IMR-90 (cell line): ENCODE data around the gene HDAC2. TPM values are rescaled to one million over a fixed set of nuclear protein-coding genes. Genes with fewer than 3 reads are reported as not detected.
A peak's percentile ranks its signal among the peaks of the same experiment; 100 is the strongest.

ENCODE experiments used
- ATAC-seq: fragments of 200-7000 bp; cut with Tn5 transposase; 2 replicates; pipeline ENCODE4 v1.9.1; 2020; ENCODE audit warnings: low read depth, mild to moderate bottlenecking, moderate library complexity
- BruUV-seq: library from RNA; stranded (reverse); fragments of 400-500 nt; replicated peaks from 2 replicates; lab custom pipeline; 2021; lab: Mats Ljungman, UMichigan
- CTCF ChIA-PET: fragments of 300-600 bp; formaldehyde crosslinking; extraction: SDS; loops from one replicate; lab custom pipeline; 2021; ENCODE audit warnings: antibody characterized with exemption; lab: Yijun Ruan, JAX
- POLR2A ChIA-PET: fragments of 300-600 bp; sonication (Branson Sonifier 250); formaldehyde crosslinking; loops from one replicate; lab custom pipeline; 2022; ENCODE audit warnings: antibody characterized with exemption; ENCODE audit not compliant: unreplicated experiment; lab: Charles Lee
- DNase-seq: peaks from one replicate; pipeline ENCODE4 v3.0.0; 2013
- H2AFZ ChIP-seq: replicated peaks from 2 replicates; pipeline ENCODE3; 2013; ENCODE audit warnings: low read length, mild to moderate bottlenecking; ENCODE audit not compliant: poor library complexity
- H2AK5ac ChIP-seq: 2 replicates; pipeline ENCODE4 v1.6.1; 2013; ENCODE audit warnings: low read depth, low read length, inconsistent platforms
- H2AK9ac ChIP-seq: replicated peaks from 2 replicates; pipeline ENCODE3; 2013; ENCODE audit warnings: mild to moderate bottlenecking, low read depth, low read length, moderate library complexity; ENCODE audit not compliant: poor library complexity
- H2BK120ac ChIP-seq: 2 replicates; pipeline ENCODE4 v1.6.1; 2013; ENCODE audit warnings: low read depth, low read length, inconsistent platforms
- H2BK15ac ChIP-seq: 3 replicates; pipeline ENCODE4 v1.6.1; 2013; ENCODE audit warnings: low read depth, low read length, inconsistent platforms
- H2BK20ac ChIP-seq: 2 replicates; pipeline ENCODE4 v1.6.1; 2013; ENCODE audit warnings: low read depth, mild to moderate bottlenecking, inconsistent platforms, low read length, moderate library complexity
- H2BK5ac ChIP-seq: 2 replicates; pipeline ENCODE4 v1.6.1; 2013; ENCODE audit warnings: mild to moderate bottlenecking, low read depth, low read length, inconsistent platforms; ENCODE audit not compliant: poor library complexity, severe bottlenecking
- H3K14ac ChIP-seq: replicated peaks from 2 replicates; pipeline ENCODE4 v1.6.1; 2013; ENCODE audit warnings: low read depth, low read length, inconsistent platforms
- H3K18ac ChIP-seq: 2 replicates; pipeline ENCODE4 v1.6.1; 2013; ENCODE audit warnings: low read depth, low read length, control low read depth
- H3K23ac ChIP-seq: 2 replicates; pipeline ENCODE4 v1.6.1; 2013; ENCODE audit warnings: low read depth, low read length, inconsistent platforms
- H3K27ac ChIP-seq: 2 replicates; pipeline ENCODE4 v1.5.1; 2013; ENCODE audit warnings: mild to moderate bottlenecking, control low read depth, low read length; ENCODE audit not compliant: insufficient read depth
- H3K27me3 ChIP-seq: 2 replicates; pipeline ENCODE4 v1.6.1; 2013; ENCODE audit warnings: low read length; ENCODE audit not compliant: control insufficient read depth, insufficient read depth
- H3K36me3 ChIP-seq: 2 replicates; pipeline ENCODE4 v1.6.1; 2013; ENCODE audit warnings: low read length, mixed read lengths; ENCODE audit not compliant: control insufficient read depth, insufficient read depth
- H3K4ac ChIP-seq: 2 replicates; pipeline ENCODE4 v1.6.1; 2013; ENCODE audit warnings: low read depth, low read length, inconsistent platforms
- H3K4me1 ChIP-seq: 2 replicates; pipeline ENCODE4 v1.6.1; 2013; ENCODE audit warnings: low read length, mixed read lengths; ENCODE audit not compliant: control insufficient read depth, insufficient read depth
- H3K4me2 ChIP-seq: 2 replicates; pipeline ENCODE4 v1.6.1; 2013; ENCODE audit warnings: low read depth, mild to moderate bottlenecking, control low read depth, low read length, moderate library complexity
- H3K4me3 ChIP-seq: 2 replicates; pipeline ENCODE4 v1.5.1; 2013; ENCODE audit warnings: low read depth, mild to moderate bottlenecking, control low read depth, low read length, moderate library complexity; ENCODE audit not compliant: insufficient read depth
- H3K56ac ChIP-seq: 2 replicates; pipeline ENCODE4 v1.6.1; 2013; ENCODE audit warnings: low read length, inconsistent platforms; ENCODE audit not compliant: insufficient read depth; ENCODE audit errors: extremely low read depth
- H3K79me1 ChIP-seq, 2 experiments: 2 replicates each; pipeline ENCODE4 v1.6.1; 2013; ENCODE audit warnings: low read length in 2 of 2, inconsistent platforms in 1 of 2, low read depth in 1 of 2
- H3K9ac ChIP-seq: 2 replicates; pipeline ENCODE4 v1.6.1; 2013; ENCODE audit warnings: low read depth, low read length, control low read depth
- H3K9me1 ChIP-seq: 2 replicates; pipeline ENCODE4 v1.6.1; 2013; ENCODE audit warnings: low read length, inconsistent platforms; ENCODE audit not compliant: insufficient read depth
- H3K9me3 ChIP-seq: 2 replicates; pipeline ENCODE4 v1.6.1; 2013; ENCODE audit warnings: low read length; ENCODE audit not compliant: control insufficient read depth, insufficient read depth
- H4K20me1 ChIP-seq: 2 replicates; pipeline ENCODE4 v1.6.1; 2013; ENCODE audit warnings: low read length, inconsistent platforms; ENCODE audit not compliant: insufficient read depth
- H4K5ac ChIP-seq: 2 replicates; pipeline ENCODE4 v1.6.1; 2013; ENCODE audit warnings: mild to moderate bottlenecking, low read depth, low read length, control low read depth
- H4K8ac ChIP-seq, 2 experiments: 2 replicates each; pipeline ENCODE4 v1.6.1; 2013; ENCODE audit warnings: low read depth in 2 of 2, low read length in 2 of 2, control low read depth in 1 of 2, inconsistent platforms in 1 of 2
- H4K91ac ChIP-seq: 2 replicates; pipeline ENCODE4 v1.6.1; 2013; ENCODE audit warnings: low read depth, low read length, inconsistent platforms; ENCODE audit not compliant: insufficient read depth
- BHLHE40 ChIP-seq: fragments of 150-350 bp; IDR thresholded peaks from 2 replicates; pipeline ENCODE4 v1.6.1; 2016; ENCODE audit warnings: mild to moderate bottlenecking, low read depth, low read length
- CEBPB ChIP-seq: IDR thresholded peaks from 2 replicates; pipeline ENCODE4 v1.6.1; 2012; ENCODE audit warnings: low read depth, low read length, improper control_type of control experiment
- CHD1 ChIP-seq: IDR thresholded peaks from 2 replicates; pipeline ENCODE4 v1.6.1; 2012; ENCODE audit warnings: low read depth, low read length, improper control_type of control experiment
- FOS ChIP-seq: fragments of 150-350 bp; IDR thresholded peaks from 2 replicates; pipeline ENCODE4 v1.6.1; 2016; ENCODE audit warnings: low read depth, low read length
- MAFK ChIP-seq: IDR thresholded peaks from 2 replicates; pipeline ENCODE4 v1.6.1; 2012; ENCODE audit warnings: low read depth, low read length, improper control_type of control experiment
- MAZ ChIP-seq: IDR thresholded peaks from 2 replicates; pipeline ENCODE4 v1.6.1; 2012; ENCODE audit warnings: low read depth, mild to moderate bottlenecking, low read length, improper control_type of control experiment, moderate library complexity, borderline replicate concordance
- MXI1 ChIP-seq: IDR thresholded peaks from 2 replicates; pipeline ENCODE4 v1.6.1; 2012; ENCODE audit warnings: low read depth, mild to moderate bottlenecking, low read length, moderate library complexity, borderline replicate concordance
- NFE2L2 ChIP-seq: fragments of 150-350 bp; IDR thresholded peaks from 2 replicates; pipeline ENCODE4 v1.6.1; 2016; ENCODE audit warnings: low read depth, mild to moderate bottlenecking, low read length
- POLR2A ChIP-seq: IDR thresholded peaks from 2 replicates; pipeline ENCODE4 v1.6.1; 2012; ENCODE audit warnings: mild to moderate bottlenecking, low read depth, low read length
- RAD21 ChIP-seq: IDR thresholded peaks from 2 replicates; pipeline ENCODE4 v1.6.1; 2012; ENCODE audit warnings: low read length, improper control_type of control experiment
- RCOR1 ChIP-seq: IDR thresholded peaks from 2 replicates; pipeline ENCODE4 v1.6.1; 2012; ENCODE audit warnings: mild to moderate bottlenecking, low read length, improper control_type of control experiment; ENCODE audit not compliant: insufficient replicate concordance
- RFX5 ChIP-seq: IDR thresholded peaks from 2 replicates; pipeline ENCODE4 v1.8.0; 2012; ENCODE audit warnings: low read depth, mild to moderate bottlenecking, low read length, moderate library complexity
- SMC3 ChIP-seq: fragments of 150-350 bp; IDR thresholded peaks from 2 replicates; pipeline ENCODE4 v1.6.1; 2016; ENCODE audit warnings: low read depth, mild to moderate bottlenecking, antibody characterized with exemption, low read length, moderate library complexity
- whole genome bisulfite sequencing, 2 experiments: methylation state at CpG; one replicate each; pipeline versions ENCODE4 v1.1.5 to v1.1.7; 2013; ENCODE audit warnings: missing lambda C conversion rate in 2 of 2; ENCODE audit not compliant: insufficient read length in 1 of 2; ENCODE audit errors: extremely low coverage in 2 of 2; 5-methylcytosine and 5-hydroxymethylcytosine counted together
- dilution Hi-C: fragments of 300-500 bp; cut with HindIII; formaldehyde crosslinking; loops from one replicate; pipeline ENCODE4 v1.14.3; 2018; ENCODE audit warnings: low sequenced_read_pairs; ENCODE audit not compliant: unreplicated experiment
- in situ Hi-C: fragments of 300-500 bp; cut with MboI; formaldehyde crosslinking; loops from 3 replicates; pipeline ENCODE4 v1.14.3; 2019; ENCODE audit warnings: low sequenced_read_pairs, inconsistent platforms, mixed read lengths
- intact Hi-C: fragments of 100-400 bp; cut with micrococcal nuclease; formaldehyde crosslinking; loops from 2 replicates; pipeline ENCODE4 v1.10.0; 2022
- polyA plus RNA-seq, 3 experiments: library from polyadenylated mRNA; depleted of rRNA; stranded (reverse); fragments of >200 nt; gene quantifications; 2 replicates each; pipeline ENCODE4 v1.2.3, GENCODE V29; 2012; ENCODE audit warnings: low replicate concordance in 1 of 3
- total RNA-seq: library from RNA; depleted of rRNA; stranded (reverse); fragments of >200 nt; gene quantifications from 2 replicates; pipeline ENCODE4 v1.2.3, GENCODE V29; 2012
- TF ChIP-seq, protein P1 (sequence below): fragments of 150-350 bp; IDR thresholded peaks from 2 replicates; pipeline ENCODE4 v1.6.1; 2016; ENCODE audit warnings: low read depth, mild to moderate bottlenecking, low read length, moderate library complexity, borderline replicate concordance
- TF ChIP-seq, protein P2 (sequence below): fragments of 150-350 bp; IDR thresholded peaks from 2 replicates; pipeline ENCODE4 v1.6.1; 2017; ENCODE audit warnings: mild to moderate bottlenecking, antibody characterized with exemption, low read length, low read depth
- TF ChIP-seq, protein P3 (sequence below): conservative IDR thresholded peaks from 2 replicates; pipeline ENCODE4 v1.5.1; 2012; ENCODE audit warnings: mild to moderate bottlenecking, low read depth, low read length, improper control_type of control experiment

HDAC2 gene
- total and polyA plus RNA-seq, 2 of the 4 experiments (the other 2 are of a cell fraction): 72.6 to 122 TPM

DNA sequence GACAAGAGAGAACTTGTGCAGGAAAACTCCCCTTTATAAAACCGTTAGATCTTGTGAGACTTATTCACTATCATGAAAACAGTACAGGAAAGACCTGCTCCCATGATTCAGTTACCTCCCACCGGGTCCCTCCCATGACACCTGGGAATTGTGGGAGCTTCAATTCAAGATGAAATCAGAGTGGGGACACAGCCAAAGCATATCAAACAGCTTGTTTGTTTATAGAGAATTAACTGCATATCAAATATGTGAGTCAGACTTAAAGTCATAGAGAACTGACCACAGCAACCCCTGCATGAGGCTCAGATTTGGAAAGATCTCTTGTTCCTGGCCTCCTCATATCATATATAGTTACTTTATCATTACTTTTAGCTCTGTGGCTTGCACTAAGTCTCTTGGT lies 29.1 kb upstream of the HDAC2 start:
- Histone ChIP-seq H2BK5ac (peak overlapping the region; percentile 75), H2AFZ (no peak overlapping the region), H3K27me3 (no peaks in the 10 kb centered on the region), H3K14ac (peak overlapping the region; percentile 80), H3K4me2 (0 out of 2 replicates have a peak overlapping the region, but pooled peaks have one; percentile 29), H3K56ac (no peak overlapping the region), H3K4me1 (peaks cover 11% of the 10 kb centered on the region), H3K27ac (no peak overlapping the region), H3K79me1 (peaks cover 5 to 21% of the 10 kb centered on the region in 2 experiments), H3K4me3 (no peak overlapping the region), H3K9me3 (peaks cover 3% of the 10 kb centered on the region; the same call in 1 of the 2 replicates), H4K91ac (peak overlapping the region; percentile 41; the same call in 1 of the 2 replicates), H3K9ac (no peak overlapping the region), H2BK120ac (peak overlapping the region; percentile 95), H2BK20ac (peak overlapping the region; percentile 95), H4K8ac (peak overlapping the region in 1 of 2 experiments; percentile 84; a peak in 2 of 4 replicates), H4K5ac (no peak overlapping the region; the same call in 1 of the 2 replicates), H2AK9ac (no peak overlapping the region), H2AK5ac (peak overlapping the region; percentile 53; the same call in 1 of the 2 replicates), H3K18ac (peak overlapping the region; percentile 76), H4K20me1 (no peaks in the 10 kb centered on the region), H2BK15ac (peak overlapping the region; percentile 84; the same call in 2 of the 3 replicates), H3K36me3 (no peaks in the 10 kb centered on the region), H3K23ac (peak overlapping the region; percentile 79; the same call in 1 of the 2 replicates), H3K9me1 (peaks cover 7% of the 10 kb centered on the region; the same call in 1 of the 2 replicates), H3K4ac (peak overlapping the region; percentile 88; the same call in 1 of the 2 replicates)
- intact Hi-C loops: no loop called here
- DNase-seq: peak; percentile 82
- CTCF ChIA-PET: no interaction called here
- TF ChIP-seq CEBPB: no peak
- TF ChIP-seq, protein P1, sequence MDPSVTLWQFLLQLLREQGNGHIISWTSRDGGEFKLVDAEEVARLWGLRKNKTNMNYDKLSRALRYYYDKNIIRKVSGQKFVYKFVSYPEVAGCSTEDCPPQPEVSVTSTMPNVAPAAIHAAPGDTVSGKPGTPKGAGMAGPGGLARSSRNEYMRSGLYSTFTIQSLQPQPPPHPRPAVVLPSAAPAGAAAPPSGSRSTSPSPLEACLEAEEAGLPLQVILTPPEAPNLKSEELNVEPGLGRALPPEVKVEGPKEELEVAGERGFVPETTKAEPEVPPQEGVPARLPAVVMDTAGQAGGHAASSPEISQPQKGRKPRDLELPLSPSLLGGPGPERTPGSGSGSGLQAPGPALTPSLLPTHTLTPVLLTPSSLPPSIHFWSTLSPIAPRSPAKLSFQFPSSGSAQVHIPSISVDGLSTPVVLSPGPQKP: no peak
- no peak for TF ChIP-seq MXI1
- TF ChIP-seq POLR2A: no peak
- no peak for TF ChIP-seq RAD21
- TF ChIP-seq SMC3: no peak
- no peak for TF ChIP-seq RCOR1
- no peak for TF ChIP-seq RFX5
- TF ChIP-seq MAZ: no peak
- no peak for TF ChIP-seq NFE2L2
- TF ChIP-seq FOS: no peak
- no peak for TF ChIP-seq CHD1
- TF ChIP-seq, protein P2, sequence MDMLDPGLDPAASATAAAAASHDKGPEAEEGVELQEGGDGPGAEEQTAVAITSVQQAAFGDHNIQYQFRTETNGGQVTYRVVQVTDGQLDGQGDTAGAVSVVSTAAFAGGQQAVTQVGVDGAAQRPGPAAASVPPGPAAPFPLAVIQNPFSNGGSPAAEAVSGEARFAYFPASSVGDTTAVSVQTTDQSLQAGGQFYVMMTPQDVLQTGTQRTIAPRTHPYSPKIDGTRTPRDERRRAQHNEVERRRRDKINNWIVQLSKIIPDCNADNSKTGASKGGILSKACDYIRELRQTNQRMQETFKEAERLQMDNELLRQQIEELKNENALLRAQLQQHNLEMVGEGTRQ: no peak
- no peak for TF ChIP-seq BHLHE40
- TF ChIP-seq MAFK: no peak
- TF ChIP-seq, protein P3, sequence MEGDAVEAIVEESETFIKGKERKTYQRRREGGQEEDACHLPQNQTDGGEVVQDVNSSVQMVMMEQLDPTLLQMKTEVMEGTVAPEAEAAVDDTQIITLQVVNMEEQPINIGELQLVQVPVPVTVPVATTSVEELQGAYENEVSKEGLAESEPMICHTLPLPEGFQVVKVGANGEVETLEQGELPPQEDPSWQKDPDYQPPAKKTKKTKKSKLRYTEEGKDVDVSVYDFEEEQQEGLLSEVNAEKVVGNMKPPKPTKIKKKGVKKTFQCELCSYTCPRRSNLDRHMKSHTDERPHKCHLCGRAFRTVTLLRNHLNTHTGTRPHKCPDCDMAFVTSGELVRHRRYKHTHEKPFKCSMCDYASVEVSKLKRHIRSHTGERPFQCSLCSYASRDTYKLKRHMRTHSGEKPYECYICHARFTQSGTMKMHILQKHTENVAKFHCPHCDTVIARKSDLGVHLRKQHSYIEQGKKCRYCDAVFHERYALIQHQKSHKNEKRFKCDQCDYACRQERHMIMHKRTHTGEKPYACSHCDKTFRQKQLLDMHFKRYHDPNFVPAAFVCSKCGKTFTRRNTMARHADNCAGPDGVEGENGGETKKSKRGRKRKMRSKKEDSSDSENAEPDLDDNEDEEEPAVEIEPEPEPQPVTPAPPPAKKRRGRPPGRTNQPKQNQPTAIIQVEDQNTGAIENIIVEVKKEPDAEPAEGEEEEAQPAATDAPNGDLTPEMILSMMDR: no peak
- POLR2A ChIA-PET: no interaction called here
- dilution Hi-C loops: no loop called here
- in situ Hi-C loops: no loop called here
- WGBS, 2 experiments: no CpG with 5 or more reads among the region's 2 CpGs
- peak; percentile 46 for ATAC-seq
- BruUV-seq: no TSS peak
